OCI-LY1 (cell line): ENCODE data around the gene UBE2C.

Experiments used
- CTCF ChIP-seq: fragments of 200-600 bp; sonication (generic), shearing (Covaris generic); IDR thresholded peaks from 2 replicates; pipeline ENCODE4 v1.5.1; 2017; ENCODE audit warnings: mild to moderate bottlenecking, antibody characterized with exemption, low read length, moderate library complexity, mixed read lengths
- EZH2 ChIP-seq: fragments of 200-600 bp; sonication (generic), shearing (Covaris generic); IDR thresholded peaks from 2 replicates; pipeline ENCODE4 v1.8.0; 2017; ENCODE audit warnings: borderline replicate concordance, mixed run types, mild to moderate bottlenecking, antibody characterized with exemption, low read length, moderate library complexity, mixed read lengths

GRCh38 chr20:45833030-45833882 is 20.8 kb downstream of the UBE2C start, which contains the start of gene SNX21:
- TF ChIP-seq CTCF: no peak
- TF ChIP-seq EZH2: no peak
